Esophagus muscularis mucosa (tissue), 4 donors: ENCODE data around the gene IGF2BP1. TPM values are rescaled to one million over a fixed set of nuclear protein-coding genes. Genes with fewer than 3 reads are reported as not detected.

Source experiments
- DNase-seq: peaks from one replicate; pipeline ENCODE4 v3.0.0-alpha.2; 2017; ENCODE audit errors: extremely low spot score
- H3K27ac ChIP-seq, 4 donors: fragments of 200-600 bp; sonication (generic); replicated peaks in 1 of 4; 1 replicate in 3 of 4; 2 replicates in 1 of 4; pipeline ENCODE4 v1.5.1; 2016 to 2019; ENCODE audit warnings: mild to moderate bottlenecking in 1 of 4
- H3K27me3 ChIP-seq, 4 donors: fragments of 200-600 bp; sonication (generic); one replicate each; pipeline versions ENCODE4 v1.5.1 to v1.6.0; 2016 to 2019
- H3K36me3 ChIP-seq, 4 donors: fragments of 200-600 bp; sonication (generic); one replicate each; pipeline ENCODE4 v1.5.1; 2016 to 2019
- H3K4me1 ChIP-seq, 4 donors: fragments of 200-600 bp; sonication (generic); one replicate each; pipeline ENCODE4 v1.5.1; 2016 to 2019
- H3K4me3 ChIP-seq, 4 donors: fragments of 200-600 bp; sonication (generic); 1 replicate in 2 of 4; 2 replicates in 2 of 4; pipeline ENCODE4 v1.5.1; 2016 to 2019; ENCODE audit warnings: mild to moderate bottlenecking in 4 of 4, moderate library complexity in 1 of 4
- H3K9me3 ChIP-seq, 4 donors: fragments of 200-600 bp; sonication (generic); 1 replicate in 3 of 4; 2 replicates in 1 of 4; pipeline ENCODE4 v1.5.1; 2016 to 2019
- CTCF ChIP-seq, 3 experiments: fragments of 200-600 bp in 2 of 3; fragments of 450-650 bp in 1 of 3; sonication (generic) in 2 of 3; IDR thresholded peaks; one replicate each; pipeline ENCODE4 v1.5.1; 2017 to 2019; ENCODE audit warnings: antibody characterized with exemption in 3 of 3, mild to moderate bottlenecking in 2 of 3, moderate library complexity in 1 of 3
- EP300 ChIP-seq: sonication (generic); formaldehyde crosslinking; IDR thresholded peaks from one replicate; pipeline ENCODE4 v1.6.1; 2017; ENCODE audit warnings: antibody characterized with exemption
- POLR2A ChIP-seq: fragments of 450-650 bp; IDR thresholded peaks from one replicate; pipeline ENCODE4 v1.6.1; 2017; ENCODE audit warnings: antibody characterized with exemption, moderate library complexity, mild to moderate bottlenecking, low read depth
- POLR2AphosphoS5 ChIP-seq, 2 donors: sonication (generic); formaldehyde crosslinking; IDR thresholded peaks; one replicate each; pipeline ENCODE4 v1.6.1; 2017; ENCODE audit warnings: antibody characterized with exemption in 2 of 2
- WGBS: methylation state at CpG from one replicate; pipeline ENCODE4 v1.1.5; 2018; 5-methylcytosine and 5-hydroxymethylcytosine counted together
- intact Hi-C: fragments of 100-400 bp; cut with DNase I; formaldehyde crosslinking; loops from one replicate; pipeline ENCODE4 v1.15.1; 2023
- total RNA-seq, 4 donors: library from RNA; depleted of rRNA; stranded (reverse); fragments of >200 nt; gene quantifications; one replicate each; pipeline versions ENCODE4 v1.1.0 to v1.2.1, GENCODE V29; 2016

The IGF2BP1 gene
- total RNA-seq, 4 donors from 2014 or later, result not detected

GRCh38 chr17:49069585-49070273 lies 72.5 kb downstream of the IGF2BP1 start:
- no peak overlapping the region for H3K27ac ChIP-seq
- no peaks in the 10 kb centered on the region for H3K4me1 ChIP-seq
- WGBS, result 93% methylated on average over 2 of the region's 2 CpGs
- DNase-seq, result no peak
- H3K36me3 ChIP-seq, result no peaks in the 10 kb centered on the region
- H3K27me3 ChIP-seq, result peaks cover 0 to 31% (median 2%) of the 10 kb centered on the region in 4 donors
- no peak for TF ChIP-seq POLR2A
- no peak for TF ChIP-seq POLR2AphosphoS5 (IDR thresholded peaks at IDR 0.05)
- TF ChIP-seq CTCF (IDR thresholded peaks at IDR 0.05), result no peak
- TF ChIP-seq EP300, result no peak
- intact Hi-C loops, result no loop called here
- H3K9me3 ChIP-seq, result no peaks in the 10 kb centered on the region
- H3K4me3 ChIP-seq, result no peak overlapping the region

GRCh38 chr17:49071106-49071505 lies 73.9 kb downstream of the IGF2BP1 start:
- Histone ChIP-seq H3K27me3 (peaks cover 0 to 37% (median 2%) of the 10 kb centered on the region in 4 donors), H3K27ac (no peak overlapping the region), H3K4me3 (no peak overlapping the region), H3K9me3 (no peaks in the 10 kb centered on the region), H3K36me3 (no peaks in the 10 kb centered on the region), H3K4me1 (no peaks in the 10 kb centered on the region)
- TF ChIP-seq POLR2A, result no peak
- no peak for TF ChIP-seq EP300
- TF ChIP-seq CTCF (IDR thresholded peaks at IDR 0.05), result no peak
- TF ChIP-seq POLR2AphosphoS5 (IDR thresholded peaks at IDR 0.05), result no peak
- intact Hi-C loops, result no loop called here
- WGBS, result 41% methylated on average over 1 of the region's 1 CpG
- no peak for DNase-seq

- WGBS, result 68% methylated on average over 3 of the region's 3 CpGs
- Histone ChIP-seq H3K4me3 (no peak overlapping the region), H3K9me3 (peaks cover 0 to 4% (median 0%) of the 10 kb centered on the region in 4 donors), H3K36me3 (no peaks in the 10 kb centered on the region), H3K4me1 (no peaks in the 10 kb centered on the region), H3K27me3 (peaks cover 0 to 55% (median 2%) of the 10 kb centered on the region in 4 donors), H3K27ac (no peak overlapping the region)
- intact Hi-C loops, result no loop called here
- TF ChIP-seq POLR2AphosphoS5 (IDR thresholded peaks at IDR 0.05) (no peak), CTCF (IDR thresholded peaks at IDR 0.05) (no peak), POLR2A (no peak), EP300 (no peak)
- no peak for DNase-seq
These were observed 77.8 kb downstream of the IGF2BP1 start for GRCh38 chr17:49074851-49075540.

- TF ChIP-seq POLR2AphosphoS5 (IDR thresholded peaks at IDR 0.05), result no peak
- Histone ChIP-seq H3K27ac (no peak overlapping the region), H3K4me3 (no peak overlapping the region), H3K27me3 (peaks cover 0 to 57% (median 2%) of the 10 kb centered on the region in 4 donors), H3K9me3 (peaks cover 0 to 4% (median 0%) of the 10 kb centered on the region in 4 donors), H3K4me1 (no peaks in the 10 kb centered on the region), H3K36me3 (no peaks in the 10 kb centered on the region)
- intact Hi-C loops, result no loop called here
- whole genome bisulfite sequencing, result 81% methylated on average over 7 of the region's 7 CpGs
- no peak for DNase-seq
These were observed 79.6 kb downstream of the IGF2BP1 start for GRCh38 chr17:49076573-49077384.

- Histone ChIP-seq H3K9me3 (peaks cover 0 to 4% (median 0%) of the 10 kb centered on the region in 4 donors), H3K27me3 (peaks cover 0 to 48% (median 2%) of the 10 kb centered on the region in 4 donors), H3K36me3 (no peaks in the 10 kb centered on the region), H3K27ac (no peak overlapping the region), H3K4me1 (no peaks in the 10 kb centered on the region), H3K4me3 (no peak overlapping the region)
- no peak for DNase-seq
- TF ChIP-seq CTCF (IDR thresholded peaks at IDR 0.05) (no peak), POLR2AphosphoS5 (IDR thresholded peaks at IDR 0.05) (no peak), EP300 (no peak), POLR2A (no peak)
- 73% methylated on average over 7 of the region's 7 CpGs for WGBS
- intact Hi-C loops, result no loop called here
These were observed 81.1 kb downstream of the IGF2BP1 start for GRCh38 chr17:49078248-49078647.
